ENCODE measurements around the gene HTT. TPM values are rescaled to one million over a fixed set of nuclear protein-coding genes. Genes with fewer than 3 reads are reported as not detected.

Gene HTT
- total and polyA plus RNA-seq, 4 experiments from 2014 or later = 0.57 to 67.7 (median 33.5) TPM

GRCh38 chr4:3121110-3121509, 46.6 kb downstream of the HTT start:
- ChIA-PET POLR2A (ENCODE audit: partially characterized antibody) (no interaction called here), CTCF (ENCODE audit: partially characterized antibody) (interaction anchor here (1.0 to 5.1 kb wide), 3 partner anchors 13 to 359 kb away, joined by 3 to 25 read pairs (median 7); no protein-coding TSS in a partner anchor)
- DNase-seq = no peak
- Mint-ChIP-seq H3K27ac (no peak overlapping the region), H3K9me3 (no peaks in the 10 kb centered on the region), H3K36me3 (peaks cover 49 to 68% of the 10 kb centered on the region in 2 donors), H3K4me1 (peaks cover 6 to 17% (median 10%) of the 10 kb centered on the region in 4 donors), H3K4me3 (no peak overlapping the region), H3K27me3 (no peaks in the 10 kb centered on the region)
- Histone ChIP-seq H3K27ac (ENCODE audit: low read depth, low read length) (no peak overlapping the region), H3K27me3 (ENCODE audit: insufficient read depth, low read length) (no peaks in the 10 kb centered on the region), H3K4me1 (ENCODE audit: insufficient read depth, low read length) (peaks cover 5% of the 10 kb centered on the region), H3K4me3 (ENCODE audit: low read length in 2 of 2) (no peak overlapping the region), H3K9me3 (ENCODE audit: control insufficient read depth in 1 of 2, low read length in 2 of 2) (no peaks in the 10 kb centered on the region), H3K36me3 (ENCODE audit: insufficient read depth, low read length) (peaks cover 13% of the 10 kb centered on the region)
- intact Hi-C loops (cut with micrococcal nuclease) = no loop called here

GRCh38 chr4:3121596-3121995, 47.1 kb downstream of the HTT start:
- H3K9me3 ChIP-seq (ENCODE audit: control insufficient read depth in 1 of 2, low read length in 2 of 2) = no peaks in the 10 kb centered on the region
- Mint-ChIP-seq H3K27ac (peak overlapping the region in 1 of 7 donors; percentile 31), H3K9me3 (no peaks in the 10 kb centered on the region), H3K27me3 (no peaks in the 10 kb centered on the region), H3K36me3 (peaks cover 46 to 64% of the 10 kb centered on the region in 2 donors), H3K4me3 (no peak overlapping the region), H3K4me1 (peaks cover 6 to 17% (median 10%) of the 10 kb centered on the region in 4 donors)
- intact Hi-C loops (cut with micrococcal nuclease) = no loop called here
- H3K27me3 ChIP-seq (ENCODE audit: insufficient read depth, low read length) = no peaks in the 10 kb centered on the region
- DNase-seq = no peak
- peaks cover 5% of the 10 kb centered on the region for H3K4me1 ChIP-seq (ENCODE audit: insufficient read depth, low read length)
- peaks cover 8% of the 10 kb centered on the region for H3K36me3 ChIP-seq (ENCODE audit: insufficient read depth, low read length)
- ChIA-PET CTCF (ENCODE audit: partially characterized antibody) (interaction anchor here (1.8 to 5.1 kb wide), 2 partner anchors 14 kb away, joined by 7 to 25 read pairs; no protein-coding TSS in a partner anchor), POLR2A (ENCODE audit: partially characterized antibody) (interaction anchor here (0.6 kb wide), 2 partner anchors 15 to 18 kb away, joined by 3 to 5 read pairs; no protein-coding TSS in a partner anchor)
- H3K27ac ChIP-seq (ENCODE audit: low read depth, low read length) = no peak overlapping the region
- no peak overlapping the region for H3K4me3 ChIP-seq (ENCODE audit: low read length in 2 of 2)

- DNase-seq = no peak
- H3K27me3 ChIP-seq (ENCODE audit: insufficient read depth, low read length) = no peaks in the 10 kb centered on the region
- no peak overlapping the region for H3K4me3 ChIP-seq (ENCODE audit: low read length in 2 of 2)
- Mint-ChIP-seq H3K27me3 (no peaks in the 10 kb centered on the region), H3K36me3 (peaks cover 46 to 64% of the 10 kb centered on the region in 2 donors), H3K27ac (peak overlapping the region in 6 of 7 donors; percentile 20 to 85 (median 56)), H3K4me1 (peaks cover 6 to 17% (median 10%) of the 10 kb centered on the region in 4 donors), H3K9me3 (no peaks in the 10 kb centered on the region), H3K4me3 (peak overlapping the region in 2 of 8 donors; percentile 21 to 26)
- peaks cover 7% of the 10 kb centered on the region for H3K36me3 ChIP-seq (ENCODE audit: insufficient read depth, low read length)
- ChIA-PET POLR2A (ENCODE audit: partially characterized antibody) (interaction anchor here (0.6 kb wide), 2 partner anchors 15 to 18 kb away, joined by 3 to 5 read pairs; no protein-coding TSS in a partner anchor), CTCF (ENCODE audit: partially characterized antibody) (interaction anchor here (1.1 to 5.1 kb wide), 3 partner anchors 13 to 69 kb away, joined by 3 to 25 read pairs (median 7); no protein-coding TSS in a partner anchor)
- H3K9me3 ChIP-seq (ENCODE audit: control insufficient read depth in 1 of 2, low read length in 2 of 2) = no peaks in the 10 kb centered on the region
- intact Hi-C loops (cut with micrococcal nuclease) = no loop called here
- peaks cover 5% of the 10 kb centered on the region for H3K4me1 ChIP-seq (ENCODE audit: insufficient read depth, low read length)
- no peak overlapping the region for H3K27ac ChIP-seq (ENCODE audit: low read depth, low read length)
Observed at GRCh38 chr4:3122081-3122563, 47.6 kb downstream of the HTT start.

- DNase-seq = no peak
- Mint-ChIP-seq H3K9me3 (no peaks in the 10 kb centered on the region), H3K4me3 (no peak overlapping the region), H3K27ac (peak overlapping the region in 3 of 7 donors; percentile 36 to 57 (median 42)), H3K36me3 (peaks cover 44 to 67% of the 10 kb centered on the region in 2 donors), H3K27me3 (no peaks in the 10 kb centered on the region), H3K4me1 (peaks cover 6 to 17% (median 10%) of the 10 kb centered on the region in 4 donors)
- ChIA-PET POLR2A (ENCODE audit: partially characterized antibody) (interaction anchor here (1.1 kb wide), 1 partner anchor 15 kb away, joined by 3 read pairs; no protein-coding TSS in a partner anchor), CTCF (ENCODE audit: partially characterized antibody) (interaction anchor here (1.1 to 5.1 kb wide), 2 partner anchors 16 to 68 kb away, joined by 3 to 25 read pairs; no protein-coding TSS in a partner anchor)
- peaks cover 5% of the 10 kb centered on the region for H3K4me1 ChIP-seq (ENCODE audit: insufficient read depth, low read length)
- no peak overlapping the region for H3K27ac ChIP-seq (ENCODE audit: low read depth, low read length)
- no peaks in the 10 kb centered on the region for H3K27me3 ChIP-seq (ENCODE audit: insufficient read depth, low read length)
- intact Hi-C loops (cut with micrococcal nuclease) = no loop called here
- H3K4me3 ChIP-seq (ENCODE audit: low read length in 2 of 2) = no peak overlapping the region
- peaks cover 15% of the 10 kb centered on the region for H3K36me3 ChIP-seq (ENCODE audit: insufficient read depth, low read length)
- H3K9me3 ChIP-seq (ENCODE audit: control insufficient read depth in 1 of 2, low read length in 2 of 2) = no peaks in the 10 kb centered on the region
Observed at GRCh38 chr4:3123181-3123671, 48.7 kb downstream of the HTT start.

GRCh38 chr4:3124070-3124767, 49.7 kb downstream of the HTT start:
- DNase-seq = no peak
- no peak overlapping the region for H3K27ac ChIP-seq (ENCODE audit: low read depth, low read length)
- intact Hi-C loops (cut with micrococcal nuclease) = no loop called here
- peaks cover 8 to 17% (median 10%) of the 10 kb centered on the region in 4 donors for H3K4me1 Mint-ChIP-seq
- H3K4me3 ChIP-seq (ENCODE audit: low read length in 2 of 2) = no peak overlapping the region
- H3K9me3 Mint-ChIP-seq = no peaks in the 10 kb centered on the region
- no peak overlapping the region for H3K4me3 Mint-ChIP-seq
- peaks cover 24% of the 10 kb centered on the region for H3K36me3 ChIP-seq (ENCODE audit: insufficient read depth, low read length)
- peaks cover 45 to 65% of the 10 kb centered on the region in 2 donors for H3K36me3 Mint-ChIP-seq
- ChIA-PET POLR2A (ENCODE audit: partially characterized antibody) (interaction anchor here (1.1 kb wide), 1 partner anchor 16 kb away, joined by 3 read pairs; no protein-coding TSS in a partner anchor), CTCF (ENCODE audit: partially characterized antibody) (interaction anchor here (1.0 to 5.1 kb wide), 3 partner anchors 10 to 320 kb away, joined by 3 to 25 read pairs (median 3); no protein-coding TSS in a partner anchor)
- no peaks in the 10 kb centered on the region for H3K9me3 ChIP-seq (ENCODE audit: control insufficient read depth in 1 of 2, low read length in 2 of 2)
- no peaks in the 10 kb centered on the region for H3K27me3 Mint-ChIP-seq
- H3K27ac Mint-ChIP-seq = peak overlapping the region in 2 of 7 donors; percentile 17 to 54
- H3K4me1 ChIP-seq (ENCODE audit: insufficient read depth, low read length) = peaks cover 5% of the 10 kb centered on the region
- H3K27me3 ChIP-seq (ENCODE audit: insufficient read depth, low read length) = no peaks in the 10 kb centered on the region

GRCh38 chr4:3127112-3127511, 52.6 kb downstream of the HTT start:
- Histone ChIP-seq H3K27me3 (ENCODE audit: insufficient read depth, low read length) (no peaks in the 10 kb centered on the region), H3K4me1 (ENCODE audit: insufficient read depth, low read length) (peaks cover 1% of the 10 kb centered on the region), H3K4me3 (ENCODE audit: low read length in 2 of 2) (no peak overlapping the region), H3K36me3 (ENCODE audit: insufficient read depth, low read length) (peaks cover 49% of the 10 kb centered on the region), H3K9me3 (ENCODE audit: control insufficient read depth in 1 of 2, low read length in 2 of 2) (no peaks in the 10 kb centered on the region), H3K27ac (ENCODE audit: low read depth, low read length) (no peak overlapping the region)
- CTCF ChIA-PET (ENCODE audit: partially characterized antibody) = interaction anchor here (1.1 to 1.7 kb wide), 3 partner anchors 12 to 20 kb away, joined by 3 read pairs; no protein-coding TSS in a partner anchor
- Mint-ChIP-seq H3K4me3 (no peak overlapping the region), H3K9me3 (no peaks in the 10 kb centered on the region), H3K4me1 (peaks cover 5 to 14% (median 7%) of the 10 kb centered on the region in 4 donors), H3K27me3 (no peaks in the 10 kb centered on the region), H3K27ac (no peak overlapping the region), H3K36me3 (peaks cover 61 to 72% of the 10 kb centered on the region in 2 donors)
- DNase-seq = no peak
- intact Hi-C loops (cut with micrococcal nuclease) = no loop called here
- POLR2A ChIA-PET (ENCODE audit: partially characterized antibody) = interaction anchor here (0.6 kb wide), 2 partner anchors 14 to 295 kb away, joined by 3 read pairs; no protein-coding TSS in a partner anchor

GRCh38 chr4:3128058-3128457, 53.6 kb downstream of the HTT start:
- intact Hi-C loops (cut with micrococcal nuclease) = no loop called here

More at GRCh38 chr4:3128058-3128457, 53.6 kb downstream of the HTT start:
- Histone ChIP-seq H3K36me3 (ENCODE audit: insufficient read depth, low read length) (peaks cover 59% of the 10 kb centered on the region), H3K9me3 (ENCODE audit: control insufficient read depth in 1 of 2, low read length in 2 of 2) (no peaks in the 10 kb centered on the region), H3K27ac (ENCODE audit: low read depth, low read length) (no peak overlapping the region), H3K27me3 (ENCODE audit: insufficient read depth, low read length) (no peaks in the 10 kb centered on the region), H3K4me3 (ENCODE audit: low read length in 2 of 2) (no peak overlapping the region), H3K4me1 (ENCODE audit: insufficient read depth, low read length) (no peaks in the 10 kb centered on the region)
- ChIA-PET CTCF (ENCODE audit: partially characterized antibody) (interaction anchor here (1.6 kb wide), 1 partner anchor 18 kb away, joined by 3 read pairs; no protein-coding TSS in a partner anchor), POLR2A (ENCODE audit: partially characterized antibody) (no interaction called here)
- Mint-ChIP-seq H3K27ac (peak overlapping the region in 2 of 7 donors; percentile 78 to 83), H3K9me3 (no peaks in the 10 kb centered on the region), H3K27me3 (no peaks in the 10 kb centered on the region), H3K4me3 (no peak overlapping the region), H3K36me3 (peaks cover 65 to 75% of the 10 kb centered on the region in 2 donors), H3K4me1 (peaks cover under 1 to 5% (median 1%) of the 10 kb centered on the region in 4 donors)
- DNase-seq = no peak

Measured in CD4-positive, alpha-beta memory T cell (primary cell).